Body of pancreas (tissue), 4 donors: ENCODE results near the gene NTRK2. TPM values are rescaled to one million over a fixed set of nuclear protein-coding genes. Genes with fewer than 3 reads are reported as not detected.
A peak's percentile ranks its signal among the peaks of the same experiment; 100 is the strongest.

ENCODE experiments used
- ATAC-seq: fragments of 150-250 bp; one replicate; pipeline ENCODE4 v1.9.1; 2016
- DNase-seq, 4 donors: peaks; one replicate each; pipeline ENCODE4 v3.0.0-alpha.2; 2019
- H3K27ac ChIP-seq, 4 donors: fragments of 200-600 bp; sonication (generic); 1 replicate in 3 of 4; 2 replicates in 1 of 4; pipeline versions ENCODE4 v1.5.1 to v1.6.1; 2016 to 2019; ENCODE audit warnings: mild to moderate bottlenecking in 1 of 4, mixed read lengths in 1 of 4, moderate library complexity in 1 of 4
- H3K27me3 ChIP-seq, 2 donors: fragments of 200-600 bp; sonication (generic); one replicate each; pipeline ENCODE4 v1.6.0; 2016; ENCODE audit warnings: mild to moderate bottlenecking in 1 of 2
- H3K36me3 ChIP-seq, 2 donors: fragments of 200-600 bp; sonication (generic); replicated peaks in 1 of 2; 2 replicates each; pipeline ENCODE4 v1.5.1; 2016; ENCODE audit warnings: low read depth in 2 of 2; ENCODE audit not compliant: insufficient read depth in 1 of 2
- H3K4me1 ChIP-seq: fragments of 200-600 bp; sonication (generic); one replicate; pipeline ENCODE4 v1.6.0; 2016
- H3K4me3 ChIP-seq, 2 donors: fragments of 200-600 bp; sonication (generic); 1 replicate in 1 of 2; 2 replicates in 1 of 2; pipeline ENCODE4 v1.5.1; 2016 to 2019
- H3K9me3 ChIP-seq, 3 donors: fragments of 200-600 bp; sonication (generic); 1 replicate in 2 of 3; 2 replicates in 1 of 3; pipeline ENCODE4 v1.5.1; 2016
- POLR2A ChIP-seq, 3 donors: fragments of 450-650 bp; IDR thresholded peaks; one replicate each; pipeline ENCODE4 v1.6.1; 2016; ENCODE audit warnings: antibody characterized with exemption in 3 of 3, mild to moderate bottlenecking in 2 of 3
- WGBS, 2 donors: methylation state at CpG; one replicate each; pipeline ENCODE4 v1.1.5; 2017; 5-methylcytosine and 5-hydroxymethylcytosine counted together
- intact Hi-C: fragments of 100-400 bp; cut with DNase I; formaldehyde crosslinking; loops from one replicate; pipeline ENCODE4 v1.15.1; 2023
- total RNA-seq, 2 donors: library from RNA; depleted of rRNA; stranded (reverse); fragments of >200 nt; gene quantifications; one replicate each; pipeline ENCODE4 v1.1.0, GENCODE V29; 2016
- TF ChIP-seq, protein P1 (sequence below), 7 experiments: fragments of 450-650 bp in 4 of 7; fragments of 200-600 bp in 3 of 7; sonication (generic) in 3 of 7; IDR thresholded peaks; one replicate each; pipeline ENCODE4 v1.5.1; 2016 to 2019; ENCODE audit warnings: antibody characterized with exemption in 7 of 7

The NTRK2 gene
- total RNA-seq, 2 donors from 2014 or later, result 20.5 to 37.9 TPM

DNA sequence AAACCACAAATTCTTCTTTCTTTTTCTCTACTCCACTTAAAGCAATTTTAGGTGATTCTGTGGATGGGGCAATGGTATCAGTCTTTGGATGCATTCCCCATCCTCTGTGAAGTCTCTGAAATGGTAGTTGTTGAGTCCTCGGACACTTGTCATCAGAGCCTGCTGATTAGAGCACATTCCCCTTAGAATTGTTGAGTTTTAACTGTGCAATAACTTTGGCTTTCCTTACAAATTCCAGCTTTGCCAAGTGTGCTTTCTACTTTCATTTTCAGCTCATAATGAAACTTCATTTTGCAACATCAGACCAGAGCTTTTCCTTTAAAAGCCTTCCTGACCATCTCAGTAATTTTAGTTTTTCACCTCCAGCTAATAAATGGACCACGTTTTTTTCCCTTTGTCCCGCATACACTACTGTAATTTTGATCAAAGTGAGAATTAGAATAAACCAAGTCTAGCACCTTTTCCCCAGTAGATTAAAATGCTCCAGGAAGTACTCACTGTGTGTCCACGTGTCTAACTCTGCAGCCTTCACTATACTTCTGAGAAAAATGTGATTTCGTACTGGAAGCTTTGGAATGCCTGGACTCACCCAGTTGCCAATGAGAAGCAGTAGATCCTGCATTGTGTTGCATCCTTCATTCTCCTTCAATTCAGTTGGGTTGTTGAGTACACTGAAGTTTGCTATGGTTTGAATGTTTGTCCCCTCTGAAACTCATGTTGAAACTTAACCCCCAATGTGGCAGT is 135.6 kb downstream of the NTRK2 start:
- TF ChIP-seq, protein P1, sequence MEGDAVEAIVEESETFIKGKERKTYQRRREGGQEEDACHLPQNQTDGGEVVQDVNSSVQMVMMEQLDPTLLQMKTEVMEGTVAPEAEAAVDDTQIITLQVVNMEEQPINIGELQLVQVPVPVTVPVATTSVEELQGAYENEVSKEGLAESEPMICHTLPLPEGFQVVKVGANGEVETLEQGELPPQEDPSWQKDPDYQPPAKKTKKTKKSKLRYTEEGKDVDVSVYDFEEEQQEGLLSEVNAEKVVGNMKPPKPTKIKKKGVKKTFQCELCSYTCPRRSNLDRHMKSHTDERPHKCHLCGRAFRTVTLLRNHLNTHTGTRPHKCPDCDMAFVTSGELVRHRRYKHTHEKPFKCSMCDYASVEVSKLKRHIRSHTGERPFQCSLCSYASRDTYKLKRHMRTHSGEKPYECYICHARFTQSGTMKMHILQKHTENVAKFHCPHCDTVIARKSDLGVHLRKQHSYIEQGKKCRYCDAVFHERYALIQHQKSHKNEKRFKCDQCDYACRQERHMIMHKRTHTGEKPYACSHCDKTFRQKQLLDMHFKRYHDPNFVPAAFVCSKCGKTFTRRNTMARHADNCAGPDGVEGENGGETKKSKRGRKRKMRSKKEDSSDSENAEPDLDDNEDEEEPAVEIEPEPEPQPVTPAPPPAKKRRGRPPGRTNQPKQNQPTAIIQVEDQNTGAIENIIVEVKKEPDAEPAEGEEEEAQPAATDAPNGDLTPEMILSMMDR (IDR thresholded peaks at IDR 0.05), result no peak
- TF ChIP-seq POLR2A (IDR thresholded peaks at IDR 0.05), result no peak
- Histone ChIP-seq H3K9me3 (no peaks in the 10 kb centered on the region), H3K4me1 (no peaks in the 10 kb centered on the region), H3K27me3 (no peaks in the 10 kb centered on the region), H3K36me3 (no peaks in the 10 kb centered on the region), H3K4me3 (no peak overlapping the region), H3K27ac (peak overlapping the region in 1 of 4 donors; percentile 17)
- DNase-seq, result no peak
- ATAC-seq, result no peak
- 46 to 56% methylated on average over 5 of the region's 5 CpGs for WGBS, 2 donors
- intact Hi-C loops, result no loop called here

DNA sequence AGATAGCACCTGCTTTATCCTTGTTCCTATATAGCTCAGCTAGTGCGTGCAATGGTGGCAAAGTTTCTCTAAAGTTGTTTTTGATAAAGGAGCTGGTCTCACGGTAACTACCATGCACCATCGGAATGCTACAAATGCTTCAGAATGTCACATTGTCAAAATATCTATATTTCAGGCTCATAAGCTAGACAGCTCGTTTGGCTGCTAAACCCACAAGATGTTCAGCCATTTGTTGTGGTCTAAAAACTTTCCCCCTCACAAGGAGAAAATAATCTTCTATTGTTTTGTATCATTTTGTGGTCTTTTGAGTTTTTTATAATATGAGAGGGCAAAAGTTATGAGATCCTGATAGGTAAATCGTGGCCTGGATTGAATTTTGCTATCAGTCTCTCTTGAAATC is 137.9 kb downstream of the NTRK2 start:
- H3K4me3 ChIP-seq, result no peak overlapping the region
- no peaks in the 10 kb centered on the region for H3K36me3 ChIP-seq
- H3K27me3 ChIP-seq, result no peaks in the 10 kb centered on the region
- no peaks in the 10 kb centered on the region for H3K4me1 ChIP-seq
- TF ChIP-seq, protein P1 (IDR thresholded peaks at IDR 0.05), result no peak
- no peak for TF ChIP-seq POLR2A (IDR thresholded peaks at IDR 0.05)
- no peak for DNase-seq
- intact Hi-C loops, result no loop called here
- no peak for ATAC-seq
- 74 to 75% methylated on average over 5 of the region's 5 CpGs for WGBS, 2 donors
- H3K9me3 ChIP-seq, result no peaks in the 10 kb centered on the region
- H3K27ac ChIP-seq, result no peak overlapping the region

DNA sequence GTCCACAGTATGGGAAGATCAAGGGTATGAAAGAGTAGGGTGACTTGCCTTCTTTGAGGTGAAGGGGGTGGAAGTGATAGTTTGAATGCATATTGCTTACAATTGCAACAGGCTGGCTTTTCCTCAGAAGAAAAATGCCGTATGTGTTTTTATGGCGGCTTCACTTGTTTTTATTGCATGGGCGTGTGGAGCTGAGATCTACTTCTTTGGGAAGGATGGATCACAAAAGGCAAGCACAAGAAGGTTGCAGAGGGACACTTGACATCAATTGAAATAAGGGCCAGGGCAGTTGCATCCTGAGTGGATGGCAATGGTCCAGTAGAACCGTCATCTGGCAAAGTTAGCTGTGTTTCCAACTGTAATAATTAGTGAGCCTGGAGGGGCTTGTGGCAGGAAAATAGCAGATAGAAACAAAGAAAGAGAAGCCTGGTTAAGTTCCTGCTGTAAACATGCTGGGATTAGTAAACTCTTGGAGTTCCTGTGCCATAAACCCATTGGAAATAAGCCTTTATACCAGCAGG is 138.4 kb downstream of the NTRK2 start:
- Histone ChIP-seq H3K27me3 (no peaks in the 10 kb centered on the region), H3K4me1 (no peaks in the 10 kb centered on the region), H3K4me3 (no peak overlapping the region), H3K27ac (no peak overlapping the region), H3K9me3 (no peaks in the 10 kb centered on the region), H3K36me3 (no peaks in the 10 kb centered on the region)
- DNase-seq (no peak), ATAC-seq (no peak)
- 70 to 71% methylated on average over 4 of the region's 4 CpGs for WGBS, 2 donors
- no peak for TF ChIP-seq POLR2A (IDR thresholded peaks at IDR 0.05)
- TF ChIP-seq, protein P1 (IDR thresholded peaks at IDR 0.05), result no peak
- intact Hi-C loops, result no loop called here

DNA sequence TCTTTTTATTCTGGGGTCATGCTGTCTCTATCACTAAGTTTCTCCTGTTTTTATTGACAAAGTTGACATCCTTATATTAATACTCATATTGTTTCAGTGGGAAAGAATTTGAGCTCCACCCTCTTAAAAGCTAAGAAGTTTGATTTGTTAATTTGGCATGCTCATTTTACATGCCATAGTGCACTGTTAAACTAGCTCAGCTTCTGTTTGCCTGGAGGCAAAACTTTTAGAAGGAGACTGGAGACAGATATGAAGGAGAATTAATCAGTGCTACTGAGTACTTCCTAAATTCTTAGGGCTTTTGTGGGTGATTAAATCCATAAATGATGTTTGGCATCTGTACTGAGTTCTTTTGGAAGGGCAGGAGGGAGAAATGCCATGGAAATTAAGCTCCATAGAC is 138.9 kb downstream of the NTRK2 start:
- Histone ChIP-seq H3K9me3 (no peaks in the 10 kb centered on the region), H3K27ac (no peak overlapping the region), H3K4me1 (no peaks in the 10 kb centered on the region), H3K36me3 (no peaks in the 10 kb centered on the region), H3K27me3 (no peaks in the 10 kb centered on the region), H3K4me3 (no peak overlapping the region)
- intact Hi-C loops, result no loop called here
- DNase-seq, result no peak
- ATAC-seq, result no peak
- TF ChIP-seq, protein P1 (IDR thresholded peaks at IDR 0.05), result no peak
- no peak for TF ChIP-seq POLR2A (IDR thresholded peaks at IDR 0.05)
